Ovary (tissue), 9 donors: ENCODE results near the gene TIMM10B. TPM values are rescaled to one million over a fixed set of nuclear protein-coding genes. Genes with fewer than 3 reads are reported as not detected.
A peak's percentile ranks its signal among the peaks of the same experiment; 100 is the strongest.

Experiments
- DNase-seq, 5 donors: peaks; one replicate each; pipeline ENCODE4 v3.0.0-alpha.2; 2019 to 2020
- H3K27ac ChIP-seq, 2 donors: fragments of 200-600 bp; one replicate each; pipeline versions ENCODE4 v1.5.1 to v1.8.0; 2019 to 2022
- H3K27me3 ChIP-seq: fragments of 200-600 bp; one replicate; pipeline ENCODE4 v1.8.0; 2022
- H3K36me3 ChIP-seq: fragments of 200-600 bp; sonication (generic); one replicate; pipeline ENCODE4 v1.5.1; 2019
- H3K4me1 ChIP-seq: one replicate; pipeline ENCODE4 v1.8.1; 2013; ENCODE audit warnings: mild to moderate bottlenecking, moderate library complexity; ENCODE audit not compliant: insufficient read depth
- H3K4me3 ChIP-seq: fragments of 200-600 bp; sonication (generic); one replicate; pipeline ENCODE4 v1.5.1; 2017
- H3K9me3 ChIP-seq, 2 donors: fragments of 200-600 bp in 1 of 2; sonication (generic) in 1 of 2; one replicate each; pipeline versions ENCODE4 v1.5.1 to v1.8.1; 2013 to 2019; ENCODE audit warnings: mild to moderate bottlenecking in 1 of 2, moderate library complexity in 1 of 2
- EP300 ChIP-seq: sonication (generic); formaldehyde crosslinking; IDR thresholded peaks from one replicate; pipeline ENCODE4 v1.6.1; 2017; ENCODE audit warnings: antibody characterized with exemption
- POLR2A ChIP-seq: fragments of 450-650 bp; IDR thresholded peaks from one replicate; pipeline ENCODE4 v1.6.1; 2017; ENCODE audit warnings: antibody characterized with exemption, mild to moderate bottlenecking, moderate library complexity
- WGBS, 3 donors: extraction: QIAGEN DNeasy Blood & Tissue Kit in 1 of 3; methylation state at CpG; one replicate each; pipeline versions ENCODE4 v1.1.5 to v1.1.7; 2013 to 2017; 5-methylcytosine and 5-hydroxymethylcytosine counted together
- intact Hi-C, 4 donors: fragments of 100-400 bp; cut with DNase I; formaldehyde crosslinking; loops; one replicate each; pipeline versions ENCODE4 v1.11.0 to v1.15.1; 2022 to 2023
- polyA plus RNA-seq, 2 donors: library from polyadenylated mRNA; stranded (reverse); fragments of 200-250 nt in 1 of 2; fragments of 350-450 nt in 1 of 2; fragmentation: Illumina TruSeq in 1 of 2; extraction: RNeasy Lipid Tissue Mini Kit (QIAGEN cat#74804) in 1 of 2; gene quantifications; one replicate each; pipeline ENCODE4 v1.2.3, GENCODE V29; 2013 to 2014
- total RNA-seq, 7 donors: library from RNA; depleted of rRNA in 2 of 7; stranded (reverse); fragments of >200 nt in 2 of 7; fragmentation: NEBNext Ultra II Directional in 3 of 7; extraction: Animal tissue kit (Norgen Biotek cat#: 25700) in 3 of 7; gene quantifications; one replicate each; pipeline versions ENCODE4 v1.1.0 to v1.2.4, GENCODE V29; 2016 to 2023
- TF ChIP-seq, protein P1 (sequence below), 3 donors: fragments of 450-650 bp in 2 of 3; fragments of 200-600 bp in 1 of 3; IDR thresholded peaks; one replicate each; pipeline versions ENCODE4 v1.5.1 to v1.8.0; 2016 to 2022; ENCODE audit warnings: antibody characterized with exemption in 3 of 3, mild to moderate bottlenecking in 1 of 3
- donor health status: DM: no; HTN: no; CAD: no; lungs with moderate emphysema.
- donor health status: DM: no; HTN: no; CAD: no.
- donor health status: Bipolar disorder and iron deficiency.
- donor health status: DM: yes; HTN: yes; CAD: no.
- donor health status: DM: no; HTN: no; CAD: no.
- donor health status: DM: yes; HTN: yes; CAD: no.

The TIMM10B gene
- total and polyA plus RNA-seq, 9 donors, result 19.4 to 64.7 (median 38.4) TPM

DNA sequence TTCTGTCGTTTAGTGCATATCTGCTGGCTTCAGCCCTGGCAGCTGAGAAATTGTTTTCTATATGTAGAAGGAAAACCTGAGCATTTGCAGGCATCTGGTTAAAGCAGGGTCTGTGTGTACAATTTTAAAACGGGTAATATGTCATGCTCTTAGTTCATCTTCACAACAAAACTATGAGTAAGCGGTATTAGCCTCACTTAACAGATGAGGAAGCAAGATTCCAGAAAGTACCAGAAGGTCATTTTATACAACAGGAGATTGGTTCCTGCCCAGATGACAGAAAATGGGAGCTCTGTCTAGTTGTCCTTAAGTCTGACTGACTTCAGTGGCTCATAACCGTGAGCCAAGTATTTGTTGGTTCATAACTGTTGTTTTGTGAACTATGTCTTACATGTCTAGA lies 1.1 kb downstream of the TIMM10B start:
- H3K36me3 ChIP-seq, result no peaks in the 10 kb centered on the region
- peaks cover 9% of the 10 kb centered on the region for H3K4me1 ChIP-seq
- peak overlapping the region; percentile 67 for H3K4me3 ChIP-seq
- no peaks in the 10 kb centered on the region for H3K9me3 ChIP-seq
- intact Hi-C loops, result loop anchor here in 1 of 4 donors (5.0 kb wide), 1 partner anchor 135 kb away; the partner anchor contains the start of gene TPP1
- no peaks in the 10 kb centered on the region for H3K27me3 ChIP-seq
- 71 to 77% (median 74%) methylated on average over 4 of the region's 4 CpGs for WGBS, 3 donors
- TF ChIP-seq, protein P1, sequence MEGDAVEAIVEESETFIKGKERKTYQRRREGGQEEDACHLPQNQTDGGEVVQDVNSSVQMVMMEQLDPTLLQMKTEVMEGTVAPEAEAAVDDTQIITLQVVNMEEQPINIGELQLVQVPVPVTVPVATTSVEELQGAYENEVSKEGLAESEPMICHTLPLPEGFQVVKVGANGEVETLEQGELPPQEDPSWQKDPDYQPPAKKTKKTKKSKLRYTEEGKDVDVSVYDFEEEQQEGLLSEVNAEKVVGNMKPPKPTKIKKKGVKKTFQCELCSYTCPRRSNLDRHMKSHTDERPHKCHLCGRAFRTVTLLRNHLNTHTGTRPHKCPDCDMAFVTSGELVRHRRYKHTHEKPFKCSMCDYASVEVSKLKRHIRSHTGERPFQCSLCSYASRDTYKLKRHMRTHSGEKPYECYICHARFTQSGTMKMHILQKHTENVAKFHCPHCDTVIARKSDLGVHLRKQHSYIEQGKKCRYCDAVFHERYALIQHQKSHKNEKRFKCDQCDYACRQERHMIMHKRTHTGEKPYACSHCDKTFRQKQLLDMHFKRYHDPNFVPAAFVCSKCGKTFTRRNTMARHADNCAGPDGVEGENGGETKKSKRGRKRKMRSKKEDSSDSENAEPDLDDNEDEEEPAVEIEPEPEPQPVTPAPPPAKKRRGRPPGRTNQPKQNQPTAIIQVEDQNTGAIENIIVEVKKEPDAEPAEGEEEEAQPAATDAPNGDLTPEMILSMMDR (IDR thresholded peaks at IDR 0.05), result no peak
- TF ChIP-seq EP300 (no peak), POLR2A (no peak)
- DNase-seq, result no peak
- H3K27ac ChIP-seq, result no peak overlapping the region

DNA sequence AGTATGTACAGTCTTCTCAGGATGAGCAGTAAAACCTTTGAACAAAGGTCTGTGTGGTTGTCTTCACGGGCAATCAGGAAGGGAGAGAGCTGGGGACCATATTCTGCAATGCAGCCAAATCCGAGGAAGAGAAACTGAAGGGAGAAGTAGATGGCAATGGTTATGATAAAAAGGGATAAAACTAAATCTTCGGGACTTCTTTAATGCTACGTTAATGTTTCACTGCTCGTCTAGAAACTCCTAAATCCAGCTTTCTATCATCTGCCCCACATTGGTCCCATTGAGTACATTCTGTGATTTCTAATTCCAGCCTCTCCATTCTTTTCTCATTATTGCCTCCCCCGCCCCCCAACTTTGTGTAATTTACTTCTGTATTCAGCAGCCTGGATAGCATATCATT lies 1.7 kb downstream of the TIMM10B start:
- no peak overlapping the region for H3K4me3 ChIP-seq
- no peak for TF ChIP-seq POLR2A
- no peak for TF ChIP-seq EP300
- TF ChIP-seq, protein P1 (IDR thresholded peaks at IDR 0.05), result no peak
- peaks cover 9% of the 10 kb centered on the region for H3K4me1 ChIP-seq
- 83 to 87% (median 84%) methylated on average over 6 of the region's 6 CpGs for WGBS, 3 donors
- H3K27me3 ChIP-seq, result no peaks in the 10 kb centered on the region
- intact Hi-C loops, result loop anchor here in 1 of 4 donors (5.0 kb wide), 1 partner anchor 134 kb away; the partner anchor contains the start of gene TPP1
- DNase-seq, result no peak
- H3K9me3 ChIP-seq, result no peaks in the 10 kb centered on the region
- no peaks in the 10 kb centered on the region for H3K36me3 ChIP-seq
- H3K27ac ChIP-seq, result no peak overlapping the region

DNA sequence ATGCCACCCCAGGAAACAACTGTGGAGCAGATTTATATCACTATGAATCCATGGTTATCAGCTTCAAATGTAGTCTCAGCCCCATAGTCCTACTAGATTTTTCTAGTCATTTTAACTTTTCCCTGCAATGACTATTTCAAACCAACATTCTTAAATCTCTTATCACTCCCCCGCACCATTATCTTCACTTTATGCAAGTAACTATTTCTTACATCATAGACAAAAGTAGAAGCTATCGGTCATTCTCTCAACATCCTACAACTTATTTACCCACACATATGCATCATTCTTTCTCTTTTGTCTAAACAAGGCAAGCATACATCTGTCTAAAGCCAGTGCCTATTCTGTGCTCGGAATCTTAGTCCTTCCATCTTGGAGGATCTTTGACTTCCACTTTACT lies 4.4 kb downstream of the TIMM10B start:
- H3K4me1 ChIP-seq, result peaks cover 5% of the 10 kb centered on the region
- intact Hi-C loops, result no loop called here
- TF ChIP-seq, protein P1 (IDR thresholded peaks at IDR 0.05), result no peak
- H3K27ac ChIP-seq, result no peak overlapping the region
- H3K4me3 ChIP-seq, result no peak overlapping the region
- DNase-seq, result no peak
- 43 to 76% (median 74%) methylated on average over 3 of the region's 3 CpGs for WGBS, 3 donors
- H3K36me3 ChIP-seq, result no peaks in the 10 kb centered on the region
- no peaks in the 10 kb centered on the region for H3K9me3 ChIP-seq
- H3K27me3 ChIP-seq, result no peaks in the 10 kb centered on the region

DNA sequence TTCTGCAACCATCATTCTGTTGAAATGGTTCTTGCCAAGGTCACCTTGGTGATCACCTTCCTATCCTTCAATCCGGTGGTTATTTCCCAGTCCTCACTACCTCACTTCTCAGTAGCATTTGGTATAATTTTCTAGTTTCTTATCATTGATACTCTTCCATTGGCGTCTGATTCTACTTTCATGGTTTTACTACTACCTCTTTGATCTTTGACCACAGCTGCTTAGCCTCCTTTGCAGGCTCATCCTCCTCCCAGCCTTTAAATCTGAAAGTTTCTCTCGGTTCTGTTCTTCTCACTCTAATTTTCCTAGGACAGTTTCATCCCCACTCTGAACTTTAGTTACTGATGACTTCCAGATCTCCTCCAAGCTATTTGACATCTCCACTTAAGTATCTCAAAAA lies 5.0 kb downstream of the TIMM10B start:
- TF ChIP-seq, protein P1 (IDR thresholded peaks at IDR 0.05), result no peak
- TF ChIP-seq POLR2A, result no peak
- no peak for DNase-seq
- Histone ChIP-seq H3K27ac (no peak overlapping the region), H3K9me3 (no peaks in the 10 kb centered on the region), H3K4me1 (peaks cover 5% of the 10 kb centered on the region), H3K36me3 (no peaks in the 10 kb centered on the region), H3K4me3 (no peak overlapping the region), H3K27me3 (no peaks in the 10 kb centered on the region)
- 71 to 86% (median 83%) methylated on average over 3 of the region's 3 CpGs for WGBS, 3 donors
- intact Hi-C loops, result no loop called here

DNA sequence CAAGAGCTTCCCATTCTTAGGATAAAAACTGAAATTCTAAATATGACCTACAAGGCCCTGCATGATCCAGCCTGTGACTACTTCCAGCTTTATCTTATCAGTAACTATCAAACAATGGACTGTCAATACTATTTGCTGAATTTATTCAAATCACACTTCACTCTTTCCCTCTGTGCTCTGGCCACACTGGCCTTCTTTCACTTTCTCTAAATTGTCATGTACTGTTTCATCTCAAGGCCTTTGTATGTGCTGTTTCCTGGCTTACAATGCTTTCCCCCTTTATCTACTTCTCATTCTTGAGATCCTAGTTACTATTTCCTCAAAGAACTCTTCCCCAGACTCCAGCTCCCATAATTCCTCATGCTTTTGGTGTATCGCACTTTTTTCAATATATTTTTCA lies 5.6 kb downstream of the TIMM10B start:
- intact Hi-C loops, result no loop called here
- no peaks in the 10 kb centered on the region for H3K9me3 ChIP-seq
- 83 to 93% (median 89%) methylated on average over 1 of the region's 1 CpG for WGBS, 3 donors
- TF ChIP-seq, protein P1 (IDR thresholded peaks at IDR 0.05), result no peak
- TF ChIP-seq EP300 (no peak), POLR2A (no peak)
- DNase-seq, result no peak
- no peaks in the 10 kb centered on the region for H3K27me3 ChIP-seq
- H3K27ac ChIP-seq, result no peak overlapping the region
- peaks cover 4% of the 10 kb centered on the region for H3K4me1 ChIP-seq
- no peaks in the 10 kb centered on the region for H3K36me3 ChIP-seq
- no peak overlapping the region for H3K4me3 ChIP-seq
